HepG2 (cell line): ENCODE data around the gene STK32C. TPM values are rescaled to one million over a fixed set of nuclear protein-coding genes. Genes with fewer than 3 reads are reported as not detected.

Experiments
- CHCHD3 ChIP-seq: sonication (generic); formaldehyde crosslinking; IDR thresholded peaks from 2 replicates; pipeline ENCODE4 v1.8.0; 2022; ENCODE audit warnings: mild to moderate bottlenecking, missing genetic modification reagents, moderate library complexity
- GMEB2 ChIP-seq: IDR thresholded peaks from 2 replicates; pipeline ENCODE4 v1.6.1; 2016; ENCODE audit warnings: missing biosample characterization, missing genetic modification reagents, low read depth
- GZF1 ChIP-seq: sonication (generic); formaldehyde crosslinking; IDR thresholded peaks from 2 replicates; pipeline ENCODE4 v1.5.1; 2020; ENCODE audit warnings: mild to moderate bottlenecking, missing genetic modification reagents
- IRF2 ChIP-seq: IDR thresholded peaks from 2 replicates; pipeline ENCODE4 v1.6.1; 2018; ENCODE audit warnings: missing genetic modification reagents, missing compliant biosample characterization
- KDM5A ChIP-seq: fragments of 200-600 bp; sonication (generic); IDR thresholded peaks from 2 replicates; pipeline ENCODE4 v1.7.0; 2018; ENCODE audit warnings: antibody characterized with exemption, mild to moderate bottlenecking, low read length, borderline replicate concordance
- NPAS2 ChIP-seq: sonication (generic); formaldehyde crosslinking; IDR thresholded peaks from 2 replicates; pipeline ENCODE4 v1.8.0; 2022; ENCODE audit warnings: mild to moderate bottlenecking, missing genetic modification reagents, borderline replicate concordance
- RNF2 ChIP-seq: fragments of 450-650 bp; conservative IDR thresholded peaks from 2 replicates; pipeline ENCODE4 v1.6.1; 2016; ENCODE audit warnings: low read depth
- SIN3B ChIP-seq: fragments of 150-350 bp; IDR thresholded peaks from 2 replicates; pipeline ENCODE4 v1.6.1; 2014; ENCODE audit warnings: low read length
- THAP8 ChIP-seq: sonication (generic); formaldehyde crosslinking; IDR thresholded peaks from 2 replicates; pipeline ENCODE4 v1.5.1; 2020; ENCODE audit warnings: missing genetic modification reagents, mild to moderate bottlenecking, borderline replicate concordance
- ZBTB21 ChIP-seq: sonication (generic); formaldehyde crosslinking; IDR thresholded peaks from 2 replicates; pipeline ENCODE4 v1.4.0; 2020; ENCODE audit warnings: missing genetic modification reagents
- ZNF367 ChIP-seq: sonication (generic); formaldehyde crosslinking; IDR thresholded peaks from 2 replicates; pipeline ENCODE4 v1.4.0; 2020; ENCODE audit warnings: missing genetic modification reagents, borderline replicate concordance
- ZNF597 ChIP-seq: sonication (generic); formaldehyde crosslinking; IDR thresholded peaks from 2 replicates; pipeline ENCODE4 v1.5.0; 2020; ENCODE audit warnings: missing genetic modification reagents
- ZNF639 ChIP-seq: conservative IDR thresholded peaks from 2 replicates; pipeline ENCODE4 v1.6.1; 2018; ENCODE audit warnings: missing genetic modification reagents
- ZNF737 ChIP-seq: sonication (generic); formaldehyde crosslinking; IDR thresholded peaks from 2 replicates; pipeline ENCODE4 v1.5.0; 2020; ENCODE audit warnings: missing genetic modification reagents, mild to moderate bottlenecking, borderline replicate concordance
- ZNF850 ChIP-seq: sonication (generic); formaldehyde crosslinking; conservative IDR thresholded peaks from 2 replicates; pipeline ENCODE4 v1.9.0; 2021; ENCODE audit warnings: mild to moderate bottlenecking, missing genetic modification reagents
- polyA plus RNA-seq, 8 experiments: library from polyadenylated mRNA; depleted of rRNA in 3 of 8; stranded (reverse) in 7 of 8; unstranded in 1 of 8; fragments of >200 nt; fragmentation: Illumina TruSeq in 4 of 8; extraction: Trizol in 4 of 8; gene quantifications; 2 replicates each; pipeline versions ENCODE4 v1.2.1 to v1.2.3, GENCODE V29; 2011 to 2016; ENCODE audit warnings: low read depth in 4 of 8, missing spikeins in 1 of 8, mixed read lengths in 1 of 8; ENCODE audit not compliant: insufficient read depth in 1 of 8
- total RNA-seq, 5 experiments: library from RNA; depleted of rRNA; stranded (reverse); fragments of >200 nt; fragmentation: Illumina TruSeq; extraction: Trizol; gene quantifications; 2 replicates each; pipeline ENCODE4 v1.2.3, GENCODE V29; 2016; ENCODE audit warnings: low read depth in 1 of 5
- TF ChIP-seq, protein P1 (sequence below): sonication (generic); formaldehyde crosslinking; IDR thresholded peaks from 2 replicates; pipeline ENCODE4 v1.5.1; 2020; ENCODE audit warnings: missing genetic modification reagents, mild to moderate bottlenecking, borderline replicate concordance

Gene STK32C
- total and polyA plus RNA-seq, 2 of the 13 experiments (the other 11 are each of a cell fraction or from before 2014, with no cell fraction given): 10.9 to 19.4 TPM

- TF ChIP-seq GMEB2 (CRISPR knock-in tag) (no peak), ZBTB21 (CRISPR knock-in tag) (no peak), GZF1 (CRISPR knock-in tag) (no peak), THAP8 (no peak), RNF2 (no peak), ZNF597 (CRISPR knock-in tag) (no peak), ZNF367 (CRISPR knock-in tag) (no peak), IRF2 (CRISPR knock-in tag) (no peak), ZNF639 (CRISPR knock-in tag) (no peak), ZNF737 (no peak), ZNF850 (CRISPR knock-in tag) (no peak), NPAS2 (CRISPR knock-in tag) (no peak), CHCHD3 (CRISPR knock-in tag) (no peak), KDM5A (no peak), SIN3B (no peak)
- TF ChIP-seq, protein P1, sequence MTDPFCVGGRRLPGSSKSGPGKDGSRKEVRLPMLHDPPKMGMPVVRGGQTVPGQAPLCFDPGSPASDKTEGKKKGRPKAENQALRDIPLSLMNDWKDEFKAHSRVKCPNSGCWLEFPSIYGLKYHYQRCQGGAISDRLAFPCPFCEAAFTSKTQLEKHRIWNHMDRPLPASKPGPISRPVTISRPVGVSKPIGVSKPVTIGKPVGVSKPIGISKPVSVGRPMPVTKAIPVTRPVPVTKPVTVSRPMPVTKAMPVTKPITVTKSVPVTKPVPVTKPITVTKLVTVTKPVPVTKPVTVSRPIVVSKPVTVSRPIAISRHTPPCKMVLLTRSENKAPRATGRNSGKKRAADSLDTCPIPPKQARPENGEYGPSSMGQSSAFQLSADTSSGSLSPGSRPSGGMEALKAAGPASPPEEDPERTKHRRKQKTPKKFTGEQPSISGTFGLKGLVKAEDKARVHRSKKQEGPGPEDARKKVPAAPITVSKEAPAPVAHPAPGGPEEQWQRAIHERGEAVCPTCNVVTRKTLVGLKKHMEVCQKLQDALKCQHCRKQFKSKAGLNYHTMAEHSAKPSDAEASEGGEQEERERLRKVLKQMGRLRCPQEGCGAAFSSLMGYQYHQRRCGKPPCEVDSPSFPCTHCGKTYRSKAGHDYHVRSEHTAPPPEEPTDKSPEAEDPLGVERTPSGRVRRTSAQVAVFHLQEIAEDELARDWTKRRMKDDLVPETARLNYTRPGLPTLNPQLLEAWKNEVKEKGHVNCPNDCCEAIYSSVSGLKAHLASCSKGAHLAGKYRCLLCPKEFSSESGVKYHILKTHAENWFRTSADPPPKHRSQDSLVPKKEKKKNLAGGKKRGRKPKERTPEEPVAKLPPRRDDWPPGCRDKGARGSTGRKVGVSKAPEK: no peak
- TF ChIP-seq, all 625 proteins: peak for 0
These were observed 37.5 kb downstream of the STK32C start (continued) for GRCh38 chr10:132270256-132270655.
